COLO668 (cell line): ENCODE measurements around the gene SYTL5.

Experiments
- DNase-seq: peaks from one replicate; lab custom pipeline; 2025; ENCODE audit not compliant: unreplicated experiment; lab: John Stamatoyannopoulos, UW

The SYTL5 gene

GRCh38 chrX:38006291-38006690 lies at the start of gene SYTL5:
Gene SYTL5, plus strand, starts transcription at chrX:38006553. Its CDS starts 27,337 bp downstream, at chrX:38033890.
- no peak for DNase-seq

- no peak for DNase-seq
These were observed 47.7 kb upstream of the SYTL5 start for GRCh38 chrX:37958525-37959211.

- DNase-seq = peak; percentile 58
These were observed 46.9 kb upstream of the SYTL5 start for GRCh38 chrX:37959212-37960021.

GRCh38 chrX:37961118-37961517 lies 45.2 kb upstream of the SYTL5 start:
- no peak for DNase-seq

- DNase-seq = no peak
These were observed 38.6 kb upstream of the SYTL5 start for GRCh38 chrX:37967714-37968113.

- DNase-seq = no peak
These were observed 30.9 kb upstream of the SYTL5 start for GRCh38 chrX:37975421-37975820.

GRCh38 chrX:37976153-37976552 lies 30.2 kb upstream of the SYTL5 start:
- DNase-seq = no peak

- DNase-seq = no peak
These were observed 21.5 kb upstream of the SYTL5 start for GRCh38 chrX:37984880-37985279.

GRCh38 chrX:37986893-37987292 lies 19.5 kb upstream of the SYTL5 start:
- no peak for DNase-seq

- peak; percentile 1 for DNase-seq
These were observed 17.0 kb upstream of the SYTL5 start for GRCh38 chrX:37989304-37989703.

- DNase-seq = peak; percentile 2
These were observed 15.1 kb upstream of the SYTL5 start for GRCh38 chrX:37991303-37991702.

- no peak for DNase-seq
These were observed 13.2 kb upstream of the SYTL5 start for GRCh38 chrX:37993176-37993575.

- peak; percentile 57 for DNase-seq
These were observed 12.3 kb upstream of the SYTL5 start for GRCh38 chrX:37993837-37994619.

GRCh38 chrX:37995428-37995827 lies 10.9 kb upstream of the SYTL5 start:
- peak; percentile 5 for DNase-seq

GRCh38 chrX:37997096-37997495 lies 9.3 kb upstream of the SYTL5 start:
- DNase-seq = no peak

- DNase-seq = peak; percentile 86
These were observed 7.6 kb upstream of the SYTL5 start for GRCh38 chrX:37998586-37999262.

GRCh38 chrX:38000706-38001105 lies 5.6 kb upstream of the SYTL5 start:
- DNase-seq = no peak

GRCh38 chrX:38004046-38004445 lies 2.3 kb upstream of the SYTL5 start:
- DNase-seq = no peak

- DNase-seq = no peak
These were observed 425 bp downstream of the SYTL5 start for GRCh38 chrX:38006778-38007177.

GRCh38 chrX:38008658-38009057 lies 2.3 kb downstream of the SYTL5 start:
- no peak for DNase-seq

GRCh38 chrX:38009641-38010040 lies 3.3 kb downstream of the SYTL5 start:
- DNase-seq = no peak
